ENCODE data around the gene RELL1.

GRCh38 chr4:37591349-37591748, 94.8 kb downstream of the RELL1 start:
- TF ChIP-seq, protein P1, sequence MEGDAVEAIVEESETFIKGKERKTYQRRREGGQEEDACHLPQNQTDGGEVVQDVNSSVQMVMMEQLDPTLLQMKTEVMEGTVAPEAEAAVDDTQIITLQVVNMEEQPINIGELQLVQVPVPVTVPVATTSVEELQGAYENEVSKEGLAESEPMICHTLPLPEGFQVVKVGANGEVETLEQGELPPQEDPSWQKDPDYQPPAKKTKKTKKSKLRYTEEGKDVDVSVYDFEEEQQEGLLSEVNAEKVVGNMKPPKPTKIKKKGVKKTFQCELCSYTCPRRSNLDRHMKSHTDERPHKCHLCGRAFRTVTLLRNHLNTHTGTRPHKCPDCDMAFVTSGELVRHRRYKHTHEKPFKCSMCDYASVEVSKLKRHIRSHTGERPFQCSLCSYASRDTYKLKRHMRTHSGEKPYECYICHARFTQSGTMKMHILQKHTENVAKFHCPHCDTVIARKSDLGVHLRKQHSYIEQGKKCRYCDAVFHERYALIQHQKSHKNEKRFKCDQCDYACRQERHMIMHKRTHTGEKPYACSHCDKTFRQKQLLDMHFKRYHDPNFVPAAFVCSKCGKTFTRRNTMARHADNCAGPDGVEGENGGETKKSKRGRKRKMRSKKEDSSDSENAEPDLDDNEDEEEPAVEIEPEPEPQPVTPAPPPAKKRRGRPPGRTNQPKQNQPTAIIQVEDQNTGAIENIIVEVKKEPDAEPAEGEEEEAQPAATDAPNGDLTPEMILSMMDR (conservative IDR thresholded peaks at IDR 0.05 in 1 of 2, IDR thresholded peaks at IDR 0.05 in 1 of 2; ENCODE audit: extremely low read depth in 1 of 2, insufficient read depth in 1 of 2, low read depth in 1 of 2, low read length in 2 of 2) = no peak
- TF ChIP-seq EZH2 (IDR thresholded peaks at IDR 0.05; ENCODE audit: borderline replicate concordance, low read length) = no peak
